ENCODE results near the gene MREG.
"Not testable (repeated sequence)": the region's sequence is repeated elsewhere in the genome, so short reads cannot be mapped to it uniquely, and the experiment has no call there.

MREG gene

DNA sequence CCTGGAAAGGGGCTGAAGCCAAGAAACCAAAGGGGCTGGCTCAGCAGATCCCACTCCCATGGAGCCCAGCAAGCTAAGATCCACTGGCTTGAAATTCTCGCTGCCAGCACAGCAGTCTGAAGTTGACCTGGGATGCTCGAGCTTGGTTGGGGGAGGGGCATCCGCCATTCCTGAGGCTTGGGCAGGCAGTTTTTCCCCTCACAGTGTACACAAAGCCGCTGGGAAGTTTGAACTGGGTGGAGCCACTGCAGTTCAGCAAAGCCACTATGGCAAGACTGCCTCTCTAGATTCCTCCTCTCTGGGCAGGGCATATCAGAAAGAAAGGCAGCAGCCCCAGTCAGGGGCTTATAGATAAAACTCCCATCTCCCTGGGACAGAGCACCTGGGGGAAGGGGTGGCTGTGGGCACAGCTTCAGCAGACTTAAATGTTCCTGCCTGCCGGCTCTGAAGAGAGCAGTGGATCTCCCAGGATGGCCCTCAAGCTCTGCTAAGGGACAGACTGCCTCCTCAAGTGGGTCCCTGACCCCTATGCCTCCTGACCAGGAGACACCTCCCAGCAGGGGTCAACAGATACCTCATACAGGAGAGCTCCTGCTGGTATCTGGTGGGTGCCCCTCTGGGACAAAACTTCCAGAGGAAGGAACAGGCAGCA is 24.7 kb downstream of the MREG start:
- not testable (repeated sequence) for DNase-seq (ENCODE audit: low spot score)

DNA sequence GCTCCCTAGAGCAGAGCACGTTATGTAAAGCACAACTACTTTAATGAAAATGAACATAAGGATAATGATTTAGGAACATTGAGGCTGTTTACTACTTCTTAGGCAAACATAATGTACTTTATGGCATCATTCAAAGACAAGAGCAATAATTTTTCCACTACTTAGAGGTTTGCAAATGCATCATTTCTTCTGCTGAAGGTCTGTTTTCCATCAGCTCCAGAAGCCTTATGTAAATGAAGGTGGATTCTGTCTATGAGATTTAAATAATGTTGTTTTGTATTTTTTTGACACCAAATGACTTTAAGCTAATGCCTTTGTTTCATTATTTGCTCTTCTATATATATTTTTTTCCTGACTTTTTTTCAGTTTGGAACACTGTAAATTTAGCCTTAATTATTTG is 28.1 kb downstream of the MREG start:
- DNase-seq (ENCODE audit: low spot score) = no peak

DNA sequence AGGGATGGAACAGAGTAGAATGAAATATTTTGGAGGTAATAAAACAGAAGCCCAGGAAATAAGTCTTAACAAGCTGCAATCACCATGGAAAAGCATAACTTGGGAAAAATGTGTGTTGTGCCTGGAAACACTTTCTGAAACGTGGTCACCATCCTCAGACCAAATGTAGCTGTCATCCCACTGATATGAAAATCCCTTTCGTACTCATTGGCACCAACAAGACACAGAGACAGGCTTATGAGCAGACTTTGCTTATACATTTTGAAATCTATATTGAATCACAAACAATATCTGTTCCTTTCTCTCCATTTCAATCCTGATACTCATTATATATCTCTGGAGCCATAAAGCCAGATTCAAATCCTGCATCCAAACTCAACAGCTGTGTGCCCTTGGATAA is 28.7 kb downstream of the MREG start:
- no peak for DNase-seq (ENCODE audit: low spot score)

DNA sequence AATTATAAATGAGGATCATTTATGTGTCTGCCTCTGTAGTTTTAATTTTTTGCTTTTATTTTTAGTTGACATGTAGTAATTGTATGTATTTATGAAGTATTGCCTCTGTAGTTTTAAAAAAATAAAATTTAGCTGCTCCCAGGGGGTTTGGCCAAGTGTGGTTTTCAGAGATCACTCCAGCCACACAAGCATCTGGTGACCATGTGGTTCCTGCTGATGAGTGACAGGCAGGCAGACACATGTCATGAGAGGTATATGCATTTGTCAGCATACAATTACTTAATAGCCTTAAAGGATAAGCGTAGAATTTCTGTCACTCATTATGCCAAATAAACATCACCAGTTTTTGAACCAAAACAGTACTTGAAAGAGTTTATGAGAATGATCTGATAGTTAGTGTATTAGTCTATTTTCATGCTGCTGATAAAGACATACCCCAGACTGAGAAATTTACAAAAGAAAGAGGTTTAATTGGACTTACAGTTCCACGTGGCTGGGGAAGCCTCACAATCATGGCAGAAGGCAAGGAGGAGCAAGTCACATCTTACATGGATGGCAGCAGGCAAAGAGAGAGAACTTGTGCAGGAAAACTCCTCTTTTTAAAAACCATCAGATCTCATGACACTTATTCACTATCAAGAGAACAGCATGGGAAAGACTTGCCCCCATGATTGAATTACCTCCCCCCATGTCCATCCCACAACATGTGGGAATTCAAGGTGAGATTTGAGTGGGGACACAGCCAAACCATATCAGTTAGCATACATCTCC is 29.6 kb downstream of the MREG start:
- no peak for DNase-seq (ENCODE audit: low spot score)

DNA sequence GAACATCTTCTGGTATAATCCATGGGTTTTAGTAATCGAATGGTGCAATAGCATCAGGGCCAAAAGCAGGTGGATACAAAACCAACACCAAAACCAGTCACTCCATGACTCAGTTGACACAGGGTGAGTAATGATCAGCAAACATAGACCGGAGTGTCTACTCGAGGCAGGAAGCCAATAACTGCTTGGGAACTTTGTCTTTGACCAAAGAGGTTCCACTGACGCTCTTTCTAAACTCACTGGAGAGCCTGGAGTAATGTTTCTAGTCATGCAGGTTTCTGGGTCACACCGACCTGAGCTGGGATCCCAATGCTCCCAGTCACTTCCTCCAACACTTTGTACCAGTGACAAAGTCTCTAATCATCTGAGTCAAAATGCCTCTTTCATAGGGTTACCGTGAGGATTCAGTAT is 30.9 kb downstream of the MREG start:
- DNase-seq (ENCODE audit: low spot score) = no peak

DNA sequence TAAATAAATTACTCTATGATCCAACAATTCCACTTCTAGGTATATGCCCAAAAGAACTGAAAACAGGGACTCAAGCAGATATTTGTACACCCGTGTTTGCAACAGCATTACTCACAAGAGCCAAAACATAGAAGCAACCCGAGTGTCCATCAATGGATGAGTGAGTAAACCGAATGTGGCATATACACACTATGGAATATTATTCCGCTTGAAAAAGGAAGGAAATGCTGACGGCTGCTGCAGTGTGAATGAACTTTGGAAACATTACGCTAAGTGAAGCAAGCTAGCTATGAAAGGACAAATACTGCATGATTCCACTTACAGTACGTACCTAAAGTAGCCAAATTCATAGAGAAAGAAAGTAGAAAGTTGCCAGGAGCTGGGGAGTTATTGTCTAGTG is 32.2 kb downstream of the MREG start:
- DNase-seq (ENCODE audit: low spot score) = no peak

DNA sequence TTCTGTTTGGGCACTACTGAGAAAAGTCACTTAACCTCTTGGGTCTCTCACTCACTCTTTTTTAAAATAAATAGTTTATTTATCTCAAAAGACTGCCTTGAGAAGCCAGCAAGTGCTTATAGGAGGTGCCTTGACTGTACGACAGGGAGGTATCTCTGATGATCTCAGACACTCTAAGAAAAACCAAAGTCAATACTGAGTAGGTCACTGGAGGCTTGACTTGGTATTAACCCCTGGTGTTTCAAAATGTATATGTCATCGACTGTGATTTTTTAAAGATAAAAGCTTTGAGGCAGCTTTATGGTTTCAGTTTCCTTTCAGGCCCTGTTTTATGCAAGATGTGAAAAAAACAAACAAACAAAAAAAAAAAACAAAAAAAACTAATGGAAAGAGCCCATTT is 33.7 kb downstream of the MREG start:
- DNase-seq (ENCODE audit: low spot score) = no peak

DNA sequence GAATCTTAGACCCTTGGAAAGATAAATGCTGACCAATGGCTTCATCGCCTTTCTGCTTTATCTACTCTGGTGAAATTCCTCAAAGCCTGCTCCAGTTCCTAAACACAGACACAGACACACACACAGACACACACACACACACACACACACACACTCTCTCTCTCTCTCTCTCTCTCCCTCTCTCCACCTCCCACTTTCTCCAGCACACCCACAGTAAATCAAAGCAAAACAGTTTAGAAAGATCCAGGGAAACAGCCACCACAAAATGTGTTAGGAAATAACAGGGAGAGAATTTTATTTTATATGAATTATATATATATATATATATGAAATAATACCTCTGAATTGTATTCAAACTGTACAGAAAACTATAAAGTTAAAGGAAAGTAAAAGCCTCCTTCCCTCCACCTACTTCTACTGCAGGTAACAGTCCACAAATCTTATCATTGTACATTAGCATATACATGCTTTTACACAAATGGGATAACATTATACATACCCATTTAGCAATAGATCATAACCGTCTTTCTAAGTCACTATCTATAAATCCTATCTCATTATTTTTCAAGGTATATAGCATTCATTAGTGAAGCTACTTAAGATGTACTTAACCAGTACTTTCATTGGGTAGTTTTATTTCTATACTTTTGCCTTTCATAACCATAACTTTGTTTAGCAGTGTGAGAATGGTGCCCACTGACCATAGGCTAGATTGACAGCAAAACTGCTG is 38.5 kb downstream of the MREG start:
- DNase-seq (ENCODE audit: low spot score) = no peak

DNA sequence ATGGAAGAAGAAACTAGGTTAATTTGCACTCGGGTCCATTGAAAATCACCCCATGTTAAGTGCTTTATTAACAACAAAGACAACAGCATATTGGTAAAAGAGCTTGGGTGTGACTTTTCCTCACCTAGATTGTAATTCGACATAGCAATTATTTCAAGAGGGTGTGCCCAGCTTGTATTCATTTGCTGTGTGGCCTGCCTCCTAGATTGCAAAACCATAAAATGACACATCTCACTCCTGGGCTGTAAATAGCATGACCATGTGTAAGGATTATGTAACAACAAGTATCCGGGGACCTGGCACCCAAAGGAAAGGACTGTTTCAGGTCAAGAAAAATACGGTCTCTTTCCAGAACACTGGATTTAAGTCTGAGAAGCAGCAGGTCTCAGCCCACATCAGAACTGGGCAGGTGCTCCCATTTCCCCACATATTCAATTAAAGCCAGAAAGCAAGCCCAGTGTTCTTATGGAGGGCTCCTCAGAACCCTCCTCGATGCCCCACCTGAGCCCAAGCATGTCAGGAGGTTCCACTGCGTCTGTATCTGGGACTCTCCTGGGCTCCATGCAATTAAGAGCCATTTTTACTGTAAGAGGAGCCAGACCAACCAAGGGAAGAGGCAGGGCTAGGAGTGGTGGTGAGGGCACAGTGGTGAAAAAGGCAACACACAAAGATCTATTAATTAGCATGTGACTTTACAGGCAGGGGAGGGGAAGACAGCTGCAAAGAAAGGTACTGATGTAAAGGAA is 39.2 kb downstream of the MREG start:
- DNase-seq (ENCODE audit: low spot score) = peak; percentile 27

DNA sequence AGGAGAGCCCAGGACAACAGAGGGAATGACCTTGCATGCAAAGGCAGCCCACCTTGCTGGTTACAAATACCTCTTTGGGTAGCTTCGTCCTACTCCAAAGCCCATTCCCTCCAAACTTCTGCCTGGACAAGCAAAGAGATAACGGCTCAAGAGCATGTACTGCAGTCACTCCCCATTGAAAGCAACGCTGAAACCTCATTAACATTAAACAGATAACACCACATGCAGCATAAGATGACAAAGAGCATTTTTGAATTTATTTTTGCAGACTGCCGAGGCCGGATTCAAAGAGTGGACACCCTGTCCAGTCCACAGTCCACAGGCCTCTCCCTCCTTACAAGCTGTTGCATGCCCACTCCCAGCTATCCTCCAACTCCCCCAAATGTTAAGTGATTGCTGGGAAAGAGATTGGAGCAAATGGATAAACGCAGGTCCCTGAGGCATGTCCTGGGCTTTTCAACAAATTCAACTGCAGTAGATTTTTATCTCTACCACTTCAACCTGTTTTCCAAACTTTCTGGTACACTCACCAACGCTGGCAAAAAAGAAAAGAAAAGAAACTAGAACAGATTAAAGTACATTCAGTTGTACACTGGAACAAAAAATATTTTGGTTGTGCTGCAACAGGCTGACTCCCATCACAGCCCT is 40.1 kb downstream of the MREG start:
- DNase-seq (ENCODE audit: low spot score) = no peak

DNA sequence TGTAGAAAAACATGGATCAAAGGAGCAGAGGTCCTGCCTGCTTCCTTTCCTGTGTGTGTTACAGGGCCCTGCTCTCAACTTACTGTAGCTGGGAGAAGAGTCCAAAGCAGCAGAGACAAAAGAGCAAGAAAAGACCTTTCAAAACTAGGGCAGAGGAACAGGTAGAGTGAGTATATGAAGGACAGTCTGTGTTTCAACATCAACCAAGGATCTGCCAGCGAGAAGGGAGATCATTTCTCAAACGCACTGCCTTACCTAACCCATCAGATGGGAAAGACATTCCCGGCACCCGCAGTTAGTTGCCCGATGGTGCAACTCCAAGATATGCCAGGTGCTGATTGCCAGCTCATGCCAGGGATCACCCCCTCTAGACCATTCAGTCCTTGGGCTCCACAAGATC is 41.7 kb downstream of the MREG start:
- no peak for DNase-seq (ENCODE audit: low spot score)

DNA sequence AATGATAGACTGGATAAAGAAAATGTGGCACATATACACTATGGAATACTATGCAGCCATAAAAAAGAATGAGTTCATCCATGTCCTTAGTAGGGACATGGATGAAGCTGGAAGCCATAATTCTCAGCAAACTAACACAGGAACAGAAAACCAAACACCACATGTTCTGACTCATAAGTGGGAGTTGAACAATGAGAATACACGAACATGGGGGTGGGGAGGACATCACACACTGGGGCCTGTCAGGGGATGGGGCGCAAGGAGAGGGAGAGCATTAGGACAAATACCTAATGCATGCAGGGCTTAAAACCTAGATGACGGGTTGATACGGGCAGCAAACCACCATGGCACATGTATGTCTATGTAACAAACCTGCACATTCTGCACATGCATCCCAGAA is 42.5 kb downstream of the MREG start:
- DNase-seq (ENCODE audit: low spot score) = not testable (repeated sequence)

DNA sequence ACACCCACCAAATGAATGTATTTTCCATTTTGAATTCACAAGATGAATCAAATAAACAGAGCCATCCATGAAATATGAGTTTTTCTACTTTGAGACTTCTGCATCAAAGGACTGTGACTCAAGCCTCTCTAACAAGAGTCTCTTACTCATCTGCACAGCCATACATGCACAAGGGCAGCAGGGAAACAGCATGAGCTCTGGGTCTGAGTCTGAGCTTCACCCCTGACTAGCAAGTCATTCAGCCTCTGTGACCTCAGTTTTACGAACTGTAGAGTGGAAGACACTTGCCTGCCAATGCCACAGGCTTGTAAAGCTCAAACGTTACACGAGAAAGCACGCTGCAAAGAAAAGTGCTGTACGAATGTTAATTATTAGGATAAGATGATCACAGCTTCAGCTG is 42.9 kb downstream of the MREG start:
- DNase-seq (ENCODE audit: low spot score) = no peak

DNA sequence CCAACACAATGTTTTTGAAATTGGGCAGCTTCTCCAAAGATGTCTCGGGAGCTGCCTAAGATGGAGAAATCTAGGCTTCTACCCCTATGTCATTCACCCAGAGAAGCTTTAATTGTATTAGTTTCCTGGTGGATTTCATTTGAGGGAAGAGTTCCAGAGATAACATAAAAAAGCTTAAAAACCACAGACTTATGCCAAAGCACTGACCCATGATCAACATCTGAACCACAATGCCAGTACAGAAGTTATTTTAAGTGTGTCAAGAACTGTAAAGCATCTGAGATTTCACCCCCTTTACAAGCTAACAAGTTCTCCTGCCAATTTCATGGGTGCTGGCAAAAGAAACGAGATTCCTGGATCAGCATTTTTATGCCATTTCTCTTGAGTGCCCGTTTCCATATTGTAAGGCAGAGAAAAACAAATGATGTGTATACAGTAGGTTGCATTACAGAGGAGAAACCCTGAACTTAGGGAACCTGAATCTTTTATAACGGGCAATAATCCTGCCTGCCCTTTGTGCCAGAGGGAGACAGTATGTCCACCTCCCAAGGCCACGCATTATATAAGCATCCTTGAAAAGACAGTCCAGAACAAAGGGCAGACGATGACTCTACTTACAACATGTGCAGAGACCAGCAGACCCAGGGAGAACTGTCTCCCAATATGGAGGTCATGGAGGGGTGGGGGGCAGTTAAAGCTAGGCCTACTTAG is 44.1 kb downstream of the MREG start:
- DNase-seq (ENCODE audit: low spot score) = no peak

DNA sequence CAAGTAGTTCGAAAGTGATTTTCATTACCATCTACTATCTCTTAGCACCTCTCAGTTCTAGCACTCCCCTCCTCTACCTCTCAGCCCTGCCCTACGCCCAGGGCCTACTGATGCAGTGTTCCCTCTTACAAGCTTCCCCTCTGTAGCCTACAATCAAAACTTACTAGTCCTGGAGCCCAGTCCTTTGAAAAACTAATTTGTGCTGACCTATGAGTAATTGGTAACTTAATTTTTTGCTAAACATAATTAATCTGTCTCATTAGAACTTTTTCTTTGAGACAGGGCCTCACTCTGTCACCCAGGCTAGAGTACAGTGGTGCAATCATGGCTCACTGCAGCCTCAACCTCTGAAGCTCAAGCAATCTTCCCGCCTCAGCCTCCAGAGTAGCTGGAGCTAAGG is 44.9 kb downstream of the MREG start:
- DNase-seq (ENCODE audit: low spot score) = no peak

DNA sequence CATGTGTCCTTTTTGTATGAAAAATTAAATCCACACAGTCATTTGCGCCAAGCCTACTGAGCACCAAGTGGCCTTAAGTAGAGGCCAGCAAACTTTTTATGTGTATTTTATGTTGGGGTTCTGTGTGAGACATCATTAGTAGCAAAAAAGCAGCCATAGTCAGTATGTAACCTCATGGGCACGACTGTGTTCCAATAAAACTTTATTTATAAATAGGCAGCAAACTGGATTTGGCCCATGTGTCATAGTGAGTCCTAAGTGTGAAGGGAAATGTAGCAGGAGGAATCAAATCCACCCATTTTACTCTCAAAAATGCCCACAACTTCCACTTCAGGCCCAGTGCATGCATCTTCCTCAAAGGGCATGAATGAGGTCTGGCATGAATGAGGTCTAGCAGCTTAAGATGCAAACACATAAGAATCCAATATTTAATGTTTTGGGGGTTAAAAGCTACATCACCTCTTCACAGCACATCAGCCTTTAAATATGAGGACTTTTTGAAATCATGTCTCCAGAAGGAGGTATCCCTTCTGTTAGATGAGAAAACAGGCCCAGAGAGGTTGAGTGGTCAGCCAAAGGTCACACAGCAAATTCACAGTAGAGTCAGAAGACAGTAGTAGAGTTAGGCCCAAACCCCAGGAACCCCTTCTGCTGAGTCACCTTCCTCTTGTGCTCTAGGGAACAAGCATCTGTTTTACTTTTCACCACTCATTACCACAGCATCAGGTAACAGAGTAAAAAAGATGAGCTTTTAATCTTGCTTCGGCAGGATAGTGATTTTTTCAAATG is 45.6 kb downstream of the MREG start:
- DNase-seq (ENCODE audit: low spot score) = no peak

DNA sequence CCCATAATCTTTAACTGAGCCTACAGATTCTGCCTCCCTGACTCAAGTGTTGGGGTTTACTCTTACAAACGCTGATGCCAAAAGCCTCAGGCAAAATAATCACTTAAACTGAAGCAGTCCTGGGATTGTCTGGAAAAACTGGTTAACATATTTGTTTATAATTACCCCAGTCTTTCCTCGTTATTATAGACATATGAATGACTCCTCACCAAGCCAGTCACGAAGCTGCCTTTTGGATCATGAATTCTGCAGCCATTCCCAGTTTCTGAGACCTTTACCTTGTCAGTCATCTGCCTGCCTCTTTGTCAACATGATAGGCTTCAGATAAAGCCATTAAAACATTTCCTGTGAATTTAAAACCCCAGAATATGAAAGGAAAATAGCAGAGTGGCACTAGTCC is 46.4 kb downstream of the MREG start:
- DNase-seq (ENCODE audit: low spot score) = no peak

DNA sequence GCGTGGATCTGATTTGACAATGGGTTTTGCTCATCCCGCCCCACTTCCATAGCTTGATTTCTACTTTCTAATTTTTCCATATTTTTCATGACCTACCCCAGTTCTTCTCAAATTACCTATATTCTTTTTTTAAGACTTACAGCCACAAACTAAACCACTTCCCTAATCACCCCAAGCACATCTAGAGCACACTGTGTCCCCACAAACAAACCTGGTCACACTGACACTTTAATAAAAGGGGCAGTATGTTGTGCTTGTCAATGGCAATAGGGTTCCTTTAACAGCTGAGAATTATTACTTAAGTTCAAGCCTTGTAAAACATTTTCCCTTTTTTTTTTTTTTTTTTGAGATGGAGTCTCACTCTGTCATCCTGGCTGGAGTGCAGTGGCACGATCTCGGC is 47.1 kb downstream of the MREG start:
- no peak for DNase-seq (ENCODE audit: low spot score)

DNA sequence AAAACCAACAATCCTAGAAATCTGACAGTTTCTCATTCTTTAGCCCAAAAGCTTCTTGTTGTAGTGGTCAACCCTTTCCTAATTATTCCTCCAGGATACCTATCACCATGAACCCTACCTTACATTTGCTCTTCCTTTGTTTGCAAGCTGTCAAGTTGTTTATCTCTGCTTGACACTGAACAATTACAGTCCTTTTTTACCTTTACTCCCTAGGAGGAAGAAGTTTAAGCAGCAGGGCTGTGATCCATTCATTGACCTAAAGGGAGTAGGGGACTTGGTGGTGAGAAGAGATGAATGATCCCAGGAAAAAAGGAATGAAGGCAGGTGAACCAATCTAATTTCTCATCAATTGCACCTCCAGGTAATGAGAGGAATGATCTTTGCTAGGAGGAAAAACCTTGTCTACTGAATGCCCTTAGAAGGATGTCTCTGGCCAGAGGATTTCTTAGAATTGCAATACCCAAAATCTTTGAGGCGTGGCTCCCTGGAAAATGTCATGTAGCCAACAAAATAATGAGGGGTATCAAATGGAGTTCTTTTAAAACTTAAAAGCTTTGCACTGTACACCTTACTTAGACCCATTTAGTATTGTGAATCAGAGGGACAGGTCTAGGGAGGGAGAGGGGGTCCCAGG is 47.7 kb downstream of the MREG start:
- no peak for DNase-seq (ENCODE audit: low spot score)

DNA sequence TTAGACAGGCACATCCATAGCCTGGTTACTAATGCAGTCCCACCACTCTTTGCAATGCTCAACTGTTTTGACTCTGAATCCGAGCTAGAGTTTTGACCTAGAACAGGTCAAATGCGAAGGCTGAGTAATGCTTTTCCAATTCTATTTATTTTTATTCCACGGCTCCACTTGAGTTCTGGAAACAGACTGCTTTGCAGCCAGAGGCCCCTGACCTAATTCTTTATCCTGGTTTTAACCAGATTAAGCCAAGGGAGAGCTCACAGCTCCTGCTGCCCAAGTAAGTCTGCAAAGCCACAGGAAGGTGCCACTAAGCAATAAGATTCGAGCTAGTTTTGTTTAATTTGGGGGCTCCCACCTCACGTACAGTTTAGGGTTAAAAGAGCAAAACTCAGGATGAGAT is 51.4 kb downstream of the MREG start:
- no peak for DNase-seq (ENCODE audit: low spot score)
